Measurements from ENCODE around the gene MERTK. TPM values are rescaled to one million over a fixed set of nuclear protein-coding genes. Genes with fewer than 3 reads are reported as not detected.

MERTK gene
- total RNA-seq, 1 donor from 2014 or later, result 3.3 TPM

- H3K4me1 Mint-ChIP-seq, result peaks cover 17% of the 10 kb centered on the region
- DNase-seq (ENCODE audit: low read depth, low spot score), result no peak
- H3K9me3 Mint-ChIP-seq, result no peaks in the 10 kb centered on the region
- H3K36me3 Mint-ChIP-seq (ENCODE audit: low read depth), result peaks cover 8% of the 10 kb centered on the region
- no peak overlapping the region for H3K27ac Mint-ChIP-seq (ENCODE audit: unreplicated experiment)
- no peak for TF ChIP-seq CTCF (conservative IDR thresholded peaks at IDR 0.05)
- no peak overlapping the region for H3K4me3 Mint-ChIP-seq
- no peaks in the 10 kb centered on the region for H3K27me3 Mint-ChIP-seq (ENCODE audit: low read depth)
Observed at GRCh38 chr2:112003576-112004252, 105.3 kb downstream of the MERTK start.

GRCh38 chr2:112004253-112004645, 105.8 kb downstream of the MERTK start:
- peaks cover 22% of the 10 kb centered on the region for H3K4me1 Mint-ChIP-seq
- H3K9me3 Mint-ChIP-seq, result no peaks in the 10 kb centered on the region
- DNase-seq (ENCODE audit: low read depth, low spot score), result no peak
- no peaks in the 10 kb centered on the region for H3K27me3 Mint-ChIP-seq (ENCODE audit: low read depth)
- H3K27ac Mint-ChIP-seq (ENCODE audit: unreplicated experiment), result no peak overlapping the region
- peaks cover 8% of the 10 kb centered on the region for H3K36me3 Mint-ChIP-seq (ENCODE audit: low read depth)
- TF ChIP-seq CTCF (conservative IDR thresholded peaks at IDR 0.05), result no peak
- H3K4me3 Mint-ChIP-seq, result no peak overlapping the region

GRCh38 chr2:112005406-112006075, 107.1 kb downstream of the MERTK start:
- Mint-ChIP-seq H3K27me3 (ENCODE audit: low read depth) (no peaks in the 10 kb centered on the region), H3K27ac (ENCODE audit: unreplicated experiment) (no peak overlapping the region)

GRCh38 chr2:112006076-112006410, 107.6 kb downstream of the MERTK start:
- Mint-ChIP-seq H3K27me3 (ENCODE audit: low read depth) (no peaks in the 10 kb centered on the region), H3K27ac (ENCODE audit: unreplicated experiment) (no peak overlapping the region), H3K4me1 (peaks cover 15% of the 10 kb centered on the region), H3K4me3 (no peak overlapping the region), H3K9me3 (no peaks in the 10 kb centered on the region), H3K36me3 (ENCODE audit: low read depth) (no peaks in the 10 kb centered on the region)
- TF ChIP-seq CTCF (conservative IDR thresholded peaks at IDR 0.05), result no peak
- no peak for DNase-seq (ENCODE audit: low read depth, low spot score)

More at GRCh38 chr2:112005406-112006075, 107.1 kb downstream of the MERTK start:
- no peaks in the 10 kb centered on the region for H3K36me3 Mint-ChIP-seq (ENCODE audit: low read depth)
- no peaks in the 10 kb centered on the region for H3K9me3 Mint-ChIP-seq
- TF ChIP-seq CTCF (conservative IDR thresholded peaks at IDR 0.05), result no peak
- no peak for DNase-seq (ENCODE audit: low read depth, low spot score)
- peaks cover 20% of the 10 kb centered on the region for H3K4me1 Mint-ChIP-seq
- no peak overlapping the region for H3K4me3 Mint-ChIP-seq

- H3K4me1 Mint-ChIP-seq, result peaks cover 10% of the 10 kb centered on the region
- no peaks in the 10 kb centered on the region for H3K27me3 Mint-ChIP-seq (ENCODE audit: low read depth)
- H3K9me3 Mint-ChIP-seq, result no peaks in the 10 kb centered on the region
- no peaks in the 10 kb centered on the region for H3K36me3 Mint-ChIP-seq (ENCODE audit: low read depth)
- TF ChIP-seq CTCF (conservative IDR thresholded peaks at IDR 0.05), result no peak
- no peak overlapping the region for H3K27ac Mint-ChIP-seq (ENCODE audit: unreplicated experiment)
- DNase-seq (ENCODE audit: low read depth, low spot score), result no peak
- H3K4me3 Mint-ChIP-seq, result no peak overlapping the region
Observed at GRCh38 chr2:112007493-112007892, 109.1 kb downstream of the MERTK start.

All from neural crest cell (in vitro differentiated cells).